Endothelial cell of umbilical vein (primary cell): Measurements from ENCODE around the gene MAML3. TPM values are rescaled to one million over a fixed set of nuclear protein-coding genes. Genes with fewer than 3 reads are reported as not detected.
A peak's percentile ranks its signal among the peaks of the same experiment; 100 is the strongest.

Experiments
- BruUV-seq: library from RNA; stranded (reverse); fragments of 400-500 nt; replicated peaks from 2 replicates; lab custom pipeline; 2021; lab: Mats Ljungman, UMichigan
- CTCF ChIA-PET: fragments of 300-600, 350-600 bp; sonication (Branson Sonifier 250); formaldehyde crosslinking; loops from one replicate; lab custom pipeline; 2021; ENCODE audit warnings: antibody characterized with exemption, inconsistent platforms; lab: Charles Lee
- POLR2A ChIA-PET: fragments of 300-600, 350-600 bp; sonication (Branson Sonifier 250); formaldehyde crosslinking; loops from one replicate; lab custom pipeline; 2021; ENCODE audit warnings: antibody characterized with exemption, inconsistent platforms; lab: Charles Lee
- DNase-seq: peaks from one replicate; pipeline ENCODE4 v3.0.0-alpha.2; 2011; ENCODE audit warnings: low read depth, low spot score
- FAIRE-seq: peaks from 2 replicates; lab custom pipeline; 2011; peaks lifted over from hg19 to GRCh38; lab: Jason Lieb, UNC
- H2AFZ ChIP-seq: 2 replicates; pipeline ENCODE4 v1.6.0; 2012; ENCODE audit warnings: low read depth, low read length, control low read depth, inconsistent platforms
- H3K27ac ChIP-seq: 2 replicates; pipeline ENCODE4 v1.5.1; 2011; ENCODE audit warnings: low read depth, mild to moderate bottlenecking, control low read depth, low read length, moderate library complexity; ENCODE audit not compliant: insufficient read depth
- H3K27me3 ChIP-seq, 2 experiments: 2 replicates each; pipeline versions ENCODE4 v1.6.0 to v1.6.1; 2011; ENCODE audit warnings: low read length in 2 of 2, mixed read lengths in 1 of 2; ENCODE audit not compliant: control insufficient read depth in 2 of 2, insufficient read depth in 2 of 2
- H3K36me3 ChIP-seq, 2 experiments: 2 replicates in 1 of 2; 3 replicates in 1 of 2; pipeline ENCODE4 v1.5.1; 2011; ENCODE audit warnings: low read length in 2 of 2, mild to moderate bottlenecking in 1 of 2, moderate library complexity in 1 of 2; ENCODE audit not compliant: control insufficient read depth in 2 of 2, insufficient read depth in 2 of 2; ENCODE audit errors: extremely low read depth in 1 of 2
- H3K4me1 ChIP-seq: 3 replicates; pipeline ENCODE4 v1.5.1; 2011; ENCODE audit warnings: mild to moderate bottlenecking, low read length; ENCODE audit not compliant: control insufficient read depth, insufficient read depth; ENCODE audit errors: extremely low read depth
- H3K4me2 ChIP-seq: 2 replicates; pipeline ENCODE4 v1.6.1; 2011; ENCODE audit warnings: low read length, control low read depth, mixed read lengths; ENCODE audit not compliant: insufficient read depth
- H3K4me3 ChIP-seq, 3 experiments: fragments of 200-600 bp in 1 of 3; sonication (generic), shearing (Covaris generic) in 1 of 3; replicated peaks in 1 of 3; 2 replicates each; pipeline ENCODE4 v1.5.1; 2011 to 2016; ENCODE audit warnings: control low read depth in 3 of 3, low read length in 3 of 3, mild to moderate bottlenecking in 2 of 3, inconsistent platforms in 1 of 3, low read depth in 1 of 3, moderate library complexity in 1 of 3; ENCODE audit not compliant: insufficient read depth in 1 of 3
- H3K79me2 ChIP-seq: 2 replicates; pipeline ENCODE4 v1.6.0; 2012; ENCODE audit warnings: low read length, inconsistent platforms; ENCODE audit not compliant: control insufficient read depth, insufficient read depth
- H3K9ac ChIP-seq: replicated peaks from 2 replicates; pipeline ENCODE3; 2011; ENCODE audit warnings: low read length, control low read depth; ENCODE audit not compliant: insufficient read depth; ENCODE audit errors: extremely low read depth
- H3K9me1 ChIP-seq: replicated peaks from 3 replicates; pipeline ENCODE4 v1.6.0; 2011; ENCODE audit warnings: mild to moderate bottlenecking, low read length; ENCODE audit not compliant: control insufficient read depth, insufficient read depth; ENCODE audit errors: extremely low read depth
- H3K9me3 ChIP-seq: replicated peaks from 2 replicates; pipeline ENCODE4 v1.5.1; 2012; ENCODE audit warnings: low read length, inconsistent platforms; ENCODE audit not compliant: control insufficient read depth, insufficient read depth
- H4K20me1 ChIP-seq: replicated peaks from 2 replicates; pipeline ENCODE3; 2011; ENCODE audit warnings: mild to moderate bottlenecking, low read length; ENCODE audit not compliant: control insufficient read depth, insufficient read depth; ENCODE audit errors: extremely low read depth
- FOS ChIP-seq: IDR thresholded peaks from 2 replicates; pipeline ENCODE4 v1.6.1; 2011; ENCODE audit warnings: mild to moderate bottlenecking, low read length, moderate library complexity, borderline replicate concordance; ENCODE audit not compliant: insufficient read depth
- GATA2 ChIP-seq: IDR thresholded peaks from 2 replicates; pipeline ENCODE4 v1.7.0; 2011; ENCODE audit warnings: low read depth, mild to moderate bottlenecking, moderate library complexity, mixed read lengths, low read length; ENCODE audit not compliant: insufficient read length, insufficient read depth
- MYC ChIP-seq: IDR thresholded peaks from one replicate; pipeline ENCODE4 v1.6.1; 2011; ENCODE audit warnings: mild to moderate bottlenecking, low read depth, low read length
- POLR2AphosphoS5 ChIP-seq: IDR thresholded peaks from 2 replicates; pipeline ENCODE4 v1.6.1; 2012; ENCODE audit warnings: low read depth, mild to moderate bottlenecking, control low read depth, low read length, moderate library complexity; ENCODE audit not compliant: insufficient read depth
- dilution Hi-C: fragments of 300-500 bp; cut with MboI; formaldehyde crosslinking; loops from one replicate; pipeline ENCODE4 v1.15.0; 2019; ENCODE audit warnings: low sequenced_read_pairs; ENCODE audit not compliant: extremely low pct_ligation_motif_present
- intact Hi-C: fragments of 100-400 bp; cut with micrococcal nuclease; formaldehyde crosslinking; loops from one replicate; pipeline ENCODE4 v1.10.0; 2022
- polyA plus RNA-seq, 4 experiments: library from polyadenylated mRNA; depleted of rRNA in 3 of 4; stranded (reverse) in 3 of 4; unstranded in 1 of 4; fragments of >200 nt; gene quantifications; 2 replicates each; pipeline versions ENCODE4 v1.2.1 to v1.2.3, GENCODE V29; 2011 to 2012; ENCODE audit warnings: missing spikeins in 1 of 4
- total RNA-seq: library from RNA; stranded (reverse); gene quantifications from 2 replicates; pipeline ENCODE4 v1.2.3, GENCODE V29; 2021
- TF ChIP-seq, protein P1 (sequence below): IDR thresholded peaks from 2 replicates; pipeline ENCODE4 v1.6.1; 2011; ENCODE audit not compliant: insufficient read depth, insufficient read length
- TF ChIP-seq, protein P2 (sequence below), 2 donors: IDR thresholded peaks; 1 replicate in 1 of 2; 2 replicates in 1 of 2; pipeline ENCODE4 v1.5.1; 2011; ENCODE audit warnings: low read length in 2 of 2, mild to moderate bottlenecking in 2 of 2, moderate library complexity in 2 of 2, control low read depth in 1 of 2, inconsistent platforms in 1 of 2, low read depth in 1 of 2; ENCODE audit not compliant: insufficient read depth in 1 of 2; ENCODE audit errors: extremely low read depth in 1 of 2

Gene MAML3
- total and polyA plus RNA-seq, 2 donors (not counting 3 experiments of a cell fraction or from before 2014, with no cell fraction given), result 14.0 to 20.3 TPM

DNA sequence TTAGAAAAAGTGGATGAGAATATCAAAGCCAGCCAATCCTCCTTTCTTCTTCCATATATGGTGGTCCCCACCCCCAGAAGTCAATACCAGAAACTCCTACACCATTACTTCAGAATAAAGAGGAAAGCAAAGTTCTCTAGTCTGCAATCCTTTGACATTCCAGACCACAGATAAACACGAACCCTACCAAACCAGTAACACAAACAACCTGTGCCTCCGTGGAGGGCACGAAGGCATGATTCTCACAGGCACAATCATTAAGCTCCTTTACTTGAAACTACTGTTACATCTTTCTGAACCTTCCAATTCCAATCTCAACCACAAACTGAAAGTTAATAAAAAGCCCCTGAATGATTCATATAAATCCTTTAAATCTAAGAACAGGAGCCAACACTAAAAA lies 16.3 kb downstream of the MAML3 start:
- CTCF ChIA-PET, result interaction anchor here (0.8 to 1.7 kb wide), 3 partner anchors 11 to 222 kb away, joined by 3 to 4 read pairs (median 3); no protein-coding TSS in a partner anchor
- FAIRE-seq, result no peak
- H3K36me3 ChIP-seq, result no peaks in the 10 kb centered on the region

More for the DNA sequence above, 16.3 kb downstream of the MAML3 start:
- no peaks in the 10 kb centered on the region for H3K9me1 ChIP-seq
- H3K9me3 ChIP-seq, result no peaks in the 10 kb centered on the region
- peak overlapping the region; percentile 49 for H3K4me2 ChIP-seq
- peak; percentile 29 for DNase-seq
- dilution Hi-C loops, result no loop called here
- intact Hi-C loops, result no loop called here
- TF ChIP-seq MYC (no peak), FOS (no peak), POLR2AphosphoS5 (no peak), GATA2 (no peak)
- TF ChIP-seq, protein P1, sequence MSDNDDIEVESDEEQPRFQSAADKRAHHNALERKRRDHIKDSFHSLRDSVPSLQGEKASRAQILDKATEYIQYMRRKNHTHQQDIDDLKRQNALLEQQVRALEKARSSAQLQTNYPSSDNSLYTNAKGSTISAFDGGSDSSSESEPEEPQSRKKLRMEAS, result no peak
- TF ChIP-seq, protein P2, sequence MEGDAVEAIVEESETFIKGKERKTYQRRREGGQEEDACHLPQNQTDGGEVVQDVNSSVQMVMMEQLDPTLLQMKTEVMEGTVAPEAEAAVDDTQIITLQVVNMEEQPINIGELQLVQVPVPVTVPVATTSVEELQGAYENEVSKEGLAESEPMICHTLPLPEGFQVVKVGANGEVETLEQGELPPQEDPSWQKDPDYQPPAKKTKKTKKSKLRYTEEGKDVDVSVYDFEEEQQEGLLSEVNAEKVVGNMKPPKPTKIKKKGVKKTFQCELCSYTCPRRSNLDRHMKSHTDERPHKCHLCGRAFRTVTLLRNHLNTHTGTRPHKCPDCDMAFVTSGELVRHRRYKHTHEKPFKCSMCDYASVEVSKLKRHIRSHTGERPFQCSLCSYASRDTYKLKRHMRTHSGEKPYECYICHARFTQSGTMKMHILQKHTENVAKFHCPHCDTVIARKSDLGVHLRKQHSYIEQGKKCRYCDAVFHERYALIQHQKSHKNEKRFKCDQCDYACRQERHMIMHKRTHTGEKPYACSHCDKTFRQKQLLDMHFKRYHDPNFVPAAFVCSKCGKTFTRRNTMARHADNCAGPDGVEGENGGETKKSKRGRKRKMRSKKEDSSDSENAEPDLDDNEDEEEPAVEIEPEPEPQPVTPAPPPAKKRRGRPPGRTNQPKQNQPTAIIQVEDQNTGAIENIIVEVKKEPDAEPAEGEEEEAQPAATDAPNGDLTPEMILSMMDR (IDR thresholded peaks at IDR 0.05; ENCODE audit: extremely low read depth in 1 of 2, insufficient read depth in 1 of 2, low read depth in 1 of 2, low read length in 2 of 2), result no peak
- peak overlapping the region; percentile 9 for H2AFZ ChIP-seq
- no peaks in the 10 kb centered on the region for H4K20me1 ChIP-seq
- H3K9ac ChIP-seq, result no peak overlapping the region
- peaks cover 23% of the 10 kb centered on the region for H3K4me1 ChIP-seq
- H3K79me2 ChIP-seq, result peaks cover 18% of the 10 kb centered on the region
- H3K4me3 ChIP-seq, result no peak overlapping the region
- H3K27ac ChIP-seq, result no peak overlapping the region
- no TSS peak for BruUV-seq
- H3K27me3 ChIP-seq, result no peaks in the 10 kb centered on the region
- POLR2A ChIA-PET, result interaction anchor here (1.0 kb wide), 1 partner anchor 16 kb away, joined by 3 read pairs; the partner anchor contains the start of gene MAML3
